Esophagus squamous epithelium (tissue), 4 donors: ENCODE results near the gene CD99.

Source experiments
- POLR2A ChIP-seq, 4 donors: fragments of 450-650 bp; IDR thresholded peaks; one replicate each; pipeline ENCODE4 v1.6.1; 2017; ENCODE audit warnings: antibody characterized with exemption in 4 of 4, mild to moderate bottlenecking in 4 of 4, moderate library complexity in 3 of 4
- TF ChIP-seq, protein P1 (sequence below), 6 experiments: fragments of 450-650 bp in 4 of 6; fragments of 200-600 bp in 2 of 6; sonication (generic) in 2 of 6; IDR thresholded peaks; one replicate each; pipeline ENCODE4 v1.5.1; 2016 to 2019; ENCODE audit warnings: antibody characterized with exemption in 6 of 6, mild to moderate bottlenecking in 4 of 6, moderate library complexity in 4 of 6

DNA sequence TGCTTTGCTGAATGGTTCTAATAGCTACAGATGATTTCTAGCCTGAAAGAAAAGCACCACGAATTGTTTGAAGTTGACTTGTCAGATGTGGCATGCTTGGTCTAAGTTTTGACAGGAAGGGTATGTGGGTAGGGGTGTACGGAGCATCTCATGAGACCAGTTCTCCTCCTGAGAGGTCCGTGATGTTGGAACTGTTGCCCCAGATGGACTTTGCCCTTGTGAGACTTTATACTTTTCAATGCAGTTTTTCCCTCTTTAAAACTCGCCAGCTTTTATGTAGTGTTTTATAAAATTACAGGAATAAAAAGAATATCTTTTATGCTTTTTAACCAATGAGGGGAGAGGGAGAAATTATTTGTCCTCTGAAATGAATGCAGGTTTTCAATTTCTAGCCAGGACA lies 44.2 kb downstream of the CD99 start:
- TF ChIP-seq, protein P1, sequence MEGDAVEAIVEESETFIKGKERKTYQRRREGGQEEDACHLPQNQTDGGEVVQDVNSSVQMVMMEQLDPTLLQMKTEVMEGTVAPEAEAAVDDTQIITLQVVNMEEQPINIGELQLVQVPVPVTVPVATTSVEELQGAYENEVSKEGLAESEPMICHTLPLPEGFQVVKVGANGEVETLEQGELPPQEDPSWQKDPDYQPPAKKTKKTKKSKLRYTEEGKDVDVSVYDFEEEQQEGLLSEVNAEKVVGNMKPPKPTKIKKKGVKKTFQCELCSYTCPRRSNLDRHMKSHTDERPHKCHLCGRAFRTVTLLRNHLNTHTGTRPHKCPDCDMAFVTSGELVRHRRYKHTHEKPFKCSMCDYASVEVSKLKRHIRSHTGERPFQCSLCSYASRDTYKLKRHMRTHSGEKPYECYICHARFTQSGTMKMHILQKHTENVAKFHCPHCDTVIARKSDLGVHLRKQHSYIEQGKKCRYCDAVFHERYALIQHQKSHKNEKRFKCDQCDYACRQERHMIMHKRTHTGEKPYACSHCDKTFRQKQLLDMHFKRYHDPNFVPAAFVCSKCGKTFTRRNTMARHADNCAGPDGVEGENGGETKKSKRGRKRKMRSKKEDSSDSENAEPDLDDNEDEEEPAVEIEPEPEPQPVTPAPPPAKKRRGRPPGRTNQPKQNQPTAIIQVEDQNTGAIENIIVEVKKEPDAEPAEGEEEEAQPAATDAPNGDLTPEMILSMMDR (IDR thresholded peaks at IDR 0.05) = no peak
- no peak for TF ChIP-seq POLR2A (IDR thresholded peaks at IDR 0.05)
